GM12875 (cell line): ENCODE data around the gene AXL.
"Not testable (repeated sequence)": the region's sequence is repeated elsewhere in the genome, so short reads cannot be mapped to it uniquely, and the experiment has no call there.

Experiments used
- H3K4me3 ChIP-seq: one replicate; pipeline ENCODE4 v1.5.1; 2011; ENCODE audit warnings: low read depth, low read length, control low read depth
- CTCF ChIP-seq: IDR thresholded peaks from 2 replicates; pipeline ENCODE4 v1.5.1; 2011; ENCODE audit warnings: low read depth, mild to moderate bottlenecking, control low read depth, inconsistent platforms, low read length, moderate library complexity, borderline replicate concordance; ENCODE audit not compliant: insufficient read depth

The AXL gene

GRCh38 chr19:41198559-41198958 is 20.5 kb upstream of the AXL start:
- no peak overlapping the region for H3K4me3 ChIP-seq
- TF ChIP-seq CTCF = no peak

GRCh38 chr19:41203371-41203770 is 15.7 kb upstream of the AXL start:
- no peak overlapping the region for H3K4me3 ChIP-seq
- no peak for TF ChIP-seq CTCF

- H3K4me3 ChIP-seq = not testable (repeated sequence)
- TF ChIP-seq CTCF = peak; percentile 81
These were observed 14.7 kb upstream of the AXL start for GRCh38 chr19:41204338-41204737.

GRCh38 chr19:41205995-41206394 is 13.0 kb upstream of the AXL start:
- no peak overlapping the region for H3K4me3 ChIP-seq
- TF ChIP-seq CTCF = no peak

GRCh38 chr19:41206456-41206855 is 12.6 kb upstream of the AXL start:
- no peak overlapping the region for H3K4me3 ChIP-seq
- TF ChIP-seq CTCF = no peak

- no peak for TF ChIP-seq CTCF
These were observed 11.9 kb upstream of the AXL start for GRCh38 chr19:41206926-41207750.

GRCh38 chr19:41214161-41214560 is 4.9 kb upstream of the AXL start:
- no peak for TF ChIP-seq CTCF
- no peak overlapping the region for H3K4me3 ChIP-seq

More at GRCh38 chr19:41206926-41207750, 11.9 kb upstream of the AXL start:
- no peak overlapping the region for H3K4me3 ChIP-seq
